AML-193 (cell line): ENCODE data around the gene SYNJ2.

Source experiments
- DNase-seq, 2 experiments: peaks; one replicate each; lab custom pipeline; 2025; lab: John Stamatoyannopoulos, UW

Gene SYNJ2

GRCh38 chr6:157982102-157982562 lies 469 bp downstream of the SYNJ2 start:
- no peak for DNase-seq

- DNase-seq, result peak; percentile 55 to 57
These were observed 1.1 kb downstream of the SYNJ2 start for GRCh38 chr6:157982563-157983405.

GRCh38 chr6:157983406-157984119 lies 1.9 kb downstream of the SYNJ2 start:
- no peak for DNase-seq

DNA sequence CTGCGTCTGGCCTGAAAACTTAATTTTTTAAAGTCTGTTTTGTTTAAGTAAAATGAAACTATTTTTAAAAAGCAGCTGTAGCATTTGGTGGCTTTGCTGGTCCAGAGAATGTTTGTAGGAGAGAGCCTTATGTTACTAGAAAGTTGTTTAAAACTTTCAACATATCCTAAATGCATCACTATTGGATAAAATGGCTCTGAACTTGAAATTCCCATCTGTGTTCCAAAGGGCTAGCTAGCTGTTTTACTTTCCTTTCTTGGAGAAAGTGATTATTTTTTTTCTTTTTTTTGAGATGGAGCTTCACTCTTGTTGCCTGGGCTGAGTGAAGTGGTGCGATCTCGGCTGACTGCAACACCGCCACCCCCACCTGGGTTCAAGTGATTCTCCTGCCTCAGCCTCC lies 2.5 kb downstream of the SYNJ2 start:
- no peak for DNase-seq

- peak in 1 of 2 experiments; percentile 21 for DNase-seq
These were observed 3.1 kb downstream of the SYNJ2 start for GRCh38 chr6:157984686-157985225.

- no peak for DNase-seq
These were observed 3.9 kb downstream of the SYNJ2 start for GRCh38 chr6:157985378-157986155.

DNA sequence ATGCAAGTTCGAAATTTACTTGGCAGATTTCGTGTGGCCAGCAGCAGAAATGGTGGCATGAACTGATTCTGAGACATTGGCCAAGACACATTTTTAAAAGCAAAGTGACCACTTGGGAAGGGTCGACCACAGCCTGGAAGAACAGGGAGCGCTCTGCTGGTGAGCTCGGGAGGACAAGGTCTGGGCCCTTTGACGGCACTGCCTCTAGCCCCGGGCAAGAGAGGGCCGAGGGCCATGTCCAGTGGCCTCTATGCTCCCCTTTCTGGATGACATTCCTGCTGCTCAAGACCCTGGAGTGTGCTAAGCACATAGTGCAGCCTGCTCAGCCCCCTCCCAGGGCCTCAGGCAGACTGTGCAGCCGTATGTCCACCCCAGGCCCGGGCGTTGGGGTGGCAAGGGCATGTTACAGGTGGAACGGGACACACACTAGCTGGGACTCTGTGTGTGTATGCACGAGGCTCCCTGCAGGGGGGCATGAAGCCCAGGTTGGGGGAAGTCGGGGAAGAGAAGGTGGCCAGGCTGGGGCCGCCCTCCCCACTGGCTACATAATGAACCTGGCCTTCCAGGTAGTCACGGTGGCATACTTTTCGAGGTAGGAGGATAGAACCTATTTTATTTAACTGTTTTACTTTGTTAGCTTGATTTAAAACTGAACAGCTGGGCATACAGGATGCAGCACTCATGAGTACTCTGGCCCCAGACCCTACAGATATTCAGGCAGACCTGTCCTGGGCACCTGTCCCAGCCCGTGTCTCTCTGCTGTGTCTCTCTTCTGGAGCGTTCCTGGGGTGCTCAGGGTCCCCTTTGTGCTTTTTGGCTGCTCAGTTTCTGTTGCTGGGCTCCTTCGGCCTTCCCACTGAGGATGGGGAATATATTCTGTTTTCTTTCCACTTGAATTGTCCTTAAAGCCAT lies 6.4 kb downstream of the SYNJ2 start:
- no peak for DNase-seq

DNA sequence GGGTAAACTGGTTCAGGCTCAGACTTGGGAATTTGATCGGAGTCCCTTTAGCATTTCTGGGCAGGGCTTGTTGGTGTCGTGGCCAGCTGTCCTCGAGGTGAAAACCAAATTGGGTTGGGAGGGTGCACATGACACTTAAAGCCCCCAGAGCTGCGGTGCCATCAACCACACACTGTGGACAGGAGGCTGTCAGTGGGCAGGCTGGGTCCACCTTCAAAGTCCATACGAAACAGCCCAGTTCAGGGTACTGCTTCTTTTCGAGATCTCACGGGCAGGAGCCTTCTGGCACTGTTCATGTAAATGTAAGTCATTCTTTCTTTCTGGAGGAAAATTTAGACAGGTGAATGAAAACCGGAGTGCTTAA lies 7.0 kb downstream of the SYNJ2 start:
- no peak for DNase-seq

DNA sequence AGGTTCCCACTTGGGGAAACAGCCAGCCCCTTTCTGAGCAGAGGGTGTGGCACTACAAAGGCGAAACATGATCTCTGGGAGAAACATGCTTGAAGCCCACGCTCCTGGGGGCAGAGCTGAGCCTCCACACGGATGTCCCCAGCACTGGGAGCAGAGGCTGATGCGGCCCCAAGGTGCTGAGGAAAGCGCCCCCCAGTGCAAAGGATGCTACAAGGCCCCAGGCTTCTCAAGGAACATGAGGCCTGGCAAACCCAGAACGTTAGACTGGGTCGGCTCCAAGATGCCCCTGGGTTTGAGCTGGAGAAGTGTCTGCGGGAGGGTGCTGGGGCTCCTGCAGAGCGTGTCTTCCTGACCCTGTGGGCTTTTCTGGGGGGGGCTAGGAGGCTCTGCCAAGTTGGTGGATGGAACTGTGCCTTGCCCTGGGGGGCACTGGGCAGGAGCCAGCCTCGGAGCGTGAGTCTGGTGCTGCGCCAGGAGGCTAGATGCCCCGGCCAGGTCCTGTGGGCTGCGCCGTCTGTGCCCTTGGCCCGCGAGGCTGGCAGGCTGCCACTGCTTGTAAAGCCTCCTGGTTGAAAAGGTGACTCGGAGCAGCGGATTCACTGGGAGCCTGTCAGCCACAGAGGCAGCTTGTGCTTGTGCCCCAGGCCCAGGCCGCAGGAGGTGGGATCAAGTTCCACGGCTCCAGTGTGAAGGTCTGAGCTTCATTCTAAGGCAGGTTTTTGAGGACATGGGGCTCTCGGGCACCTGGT lies 8.1 kb downstream of the SYNJ2 start:
- DNase-seq, result no peak

- DNase-seq, result no peak
These were observed 8.8 kb downstream of the SYNJ2 start for GRCh38 chr6:157990321-157991066.

DNA sequence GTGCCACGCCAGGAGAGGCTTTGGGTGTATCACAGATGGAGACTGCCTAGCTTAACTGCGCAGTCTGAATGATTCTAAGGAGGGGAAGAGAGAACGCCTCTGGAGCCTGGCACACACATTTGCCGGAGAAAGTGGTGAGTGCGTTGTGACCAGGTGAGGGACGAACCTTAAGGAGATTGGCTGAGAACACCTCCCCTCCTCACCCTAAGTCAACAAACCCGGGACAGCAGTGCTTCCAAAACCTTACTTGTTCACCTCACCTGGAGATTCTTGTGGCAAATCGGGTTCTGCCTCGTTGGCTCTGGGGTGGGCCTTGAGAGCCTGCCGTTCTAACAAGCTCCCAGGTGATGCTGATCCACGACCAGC lies 9.4 kb downstream of the SYNJ2 start:
- DNase-seq, result no peak

DNA sequence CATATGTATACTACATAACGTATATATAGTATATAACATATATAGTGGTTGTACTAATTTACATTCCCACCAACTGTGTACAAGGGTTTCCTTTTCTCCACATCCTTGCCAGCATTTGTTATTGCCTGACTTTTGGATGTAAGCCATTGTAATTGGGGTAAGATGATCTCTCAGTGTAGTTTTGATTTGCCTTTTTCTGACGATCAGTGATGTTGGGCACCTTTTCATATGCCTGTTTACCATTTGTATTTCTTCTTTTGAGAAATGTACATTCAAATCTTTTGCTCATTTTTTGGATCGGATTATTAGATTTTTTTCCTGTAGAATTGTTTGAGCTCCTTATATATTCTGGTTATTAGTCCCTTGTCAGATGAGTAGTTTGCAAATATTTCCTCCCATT lies 11.4 kb downstream of the SYNJ2 start:
- no peak for DNase-seq

GRCh38 chr6:157994125-157994795 lies 12.6 kb downstream of the SYNJ2 start:
- no peak for DNase-seq

DNA sequence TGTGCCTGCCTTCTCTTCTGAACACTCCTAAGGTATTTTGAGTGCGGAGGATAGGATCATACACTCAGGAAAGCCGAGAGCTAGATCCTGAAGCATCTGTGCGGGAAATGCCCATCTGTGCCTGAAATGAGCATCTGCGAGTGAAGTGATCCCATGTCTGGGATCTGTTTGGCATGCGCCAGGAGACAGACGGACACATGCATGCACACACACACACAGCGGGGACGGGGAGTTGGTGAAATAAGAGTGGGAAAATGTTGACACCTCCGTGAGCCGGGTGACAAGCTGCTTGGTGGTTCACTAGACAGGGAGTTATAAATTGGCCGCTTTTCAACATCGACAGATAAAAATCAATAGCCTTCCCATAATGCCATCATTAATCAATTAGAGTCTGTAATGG lies 13.8 kb downstream of the SYNJ2 start:
- DNase-seq, result no peak

GRCh38 chr6:157996201-157996712 lies 14.6 kb downstream of the SYNJ2 start:
- DNase-seq, result no peak

DNA sequence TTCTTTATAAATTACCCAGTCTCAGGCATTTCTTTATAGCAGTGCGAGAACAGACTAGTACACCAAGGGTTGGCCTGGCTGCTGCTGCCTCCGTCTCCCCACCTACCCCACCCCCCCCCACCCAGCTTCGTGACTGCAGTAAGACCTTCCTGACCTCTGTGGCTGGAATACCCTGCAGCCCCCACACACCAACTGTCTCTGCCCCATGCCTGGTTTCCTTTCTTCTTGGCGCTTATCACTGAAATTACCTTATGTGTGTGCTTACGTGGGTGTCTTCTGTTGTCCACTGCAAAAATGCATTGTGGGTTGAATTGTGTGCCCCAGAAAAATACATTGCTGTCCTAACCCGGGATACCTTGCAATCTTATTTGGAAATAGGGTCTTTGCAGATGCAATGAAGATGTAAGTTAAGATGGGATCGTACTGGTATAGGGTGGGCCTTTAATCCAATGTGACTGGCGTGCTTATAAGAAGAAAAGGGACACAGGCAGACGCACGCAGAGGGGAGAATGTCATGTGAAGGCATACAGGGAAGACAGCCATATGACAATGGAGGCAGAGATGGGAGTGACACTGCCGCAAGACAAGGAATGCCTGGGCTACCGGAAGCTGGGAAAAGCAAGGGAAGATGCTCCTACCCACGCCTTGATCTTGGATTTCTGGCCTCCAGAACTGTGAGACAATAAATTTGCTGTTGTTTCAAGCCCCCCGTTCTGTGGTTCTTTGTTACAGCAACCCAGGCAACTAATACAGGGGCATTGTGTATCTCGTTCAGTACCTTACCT lies 15.4 kb downstream of the SYNJ2 start:
- DNase-seq, result no peak

DNA sequence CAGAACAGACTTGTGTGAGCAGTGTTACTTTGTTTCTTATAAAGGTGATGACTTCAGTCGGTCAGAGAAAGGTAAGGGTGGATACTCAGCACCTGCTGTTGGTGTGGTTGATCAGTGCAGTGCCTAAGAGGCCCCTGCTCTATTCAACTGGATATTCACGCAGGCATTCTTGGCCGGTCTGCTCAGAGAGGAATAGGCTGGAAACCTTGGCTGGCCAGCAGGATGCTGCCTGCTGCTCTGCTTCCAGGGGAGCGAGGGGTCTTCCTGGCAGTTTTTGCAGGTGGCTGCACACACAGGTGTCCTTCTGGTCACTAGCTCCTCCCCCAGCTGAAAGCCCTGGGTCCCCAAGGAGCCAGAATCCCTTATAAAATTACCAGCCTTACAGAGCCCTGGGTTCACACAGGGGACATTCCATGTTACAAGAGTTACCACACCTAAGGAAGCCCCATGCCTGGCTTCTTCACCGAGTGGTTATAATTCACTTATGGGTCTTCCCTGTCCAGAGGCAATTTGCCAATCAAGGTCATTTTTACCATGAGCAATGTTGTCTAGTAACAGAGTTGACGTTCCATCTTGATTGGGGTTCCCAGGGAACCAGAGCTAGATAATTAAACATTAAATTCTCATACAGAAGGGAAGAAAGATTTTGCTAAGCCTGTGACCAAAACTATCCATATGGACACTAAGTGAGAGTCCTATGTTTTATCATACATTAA lies 16.4 kb downstream of the SYNJ2 start:
- DNase-seq, result no peak
